D721Med (cell line): ENCODE measurements around the gene LAMTOR3.

ENCODE experiments used
- DNase-seq: peaks from one replicate; pipeline ENCODE4 v3.0.0; 2011; ENCODE audit warnings: low spot score; ENCODE audit not compliant: insufficient read length
- FAIRE-seq: peaks from 2 replicates; lab custom pipeline; 2011; peaks lifted over from hg19 to GRCh38; lab: Jason Lieb, UNC
- CTCF ChIP-seq: IDR thresholded peaks from 2 replicates; pipeline ENCODE4 v1.5.1; 2012; ENCODE audit warnings: mild to moderate bottlenecking, control low read depth; ENCODE audit not compliant: insufficient read depth; ENCODE audit errors: missing control alignments

The LAMTOR3 gene

GRCh38 chr4:99855678-99856077 is 38.5 kb downstream of the LAMTOR3 start:
- DNase-seq, result no peak
- TF ChIP-seq CTCF, result no peak
- FAIRE-seq, result no peak

- TF ChIP-seq CTCF, result no peak
- FAIRE-seq (no peak), DNase-seq (no peak)
Measured at GRCh38 chr4:99853999-99854398, 40.2 kb downstream of the LAMTOR3 start.

DNA sequence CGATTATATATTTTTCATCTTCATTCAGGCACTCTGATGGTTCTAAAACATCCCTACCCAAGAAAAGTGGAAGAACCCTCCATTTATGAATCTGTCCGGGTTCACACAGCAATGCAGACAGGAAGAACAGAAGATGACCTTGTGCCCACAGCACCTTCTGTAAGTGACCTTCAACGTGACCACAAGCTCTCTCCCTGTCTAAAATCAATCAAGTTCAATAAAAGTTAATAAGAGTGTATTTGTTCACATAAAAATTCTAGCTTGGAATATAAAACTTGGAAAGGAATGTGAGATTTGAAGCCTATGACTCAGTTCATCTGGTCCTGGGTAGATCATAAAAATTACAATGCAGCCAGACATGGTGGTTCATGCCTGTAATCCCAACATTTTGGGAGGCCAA is 41.0 kb downstream of the LAMTOR3 start:
- no peak for TF ChIP-seq CTCF
- no peak for DNase-seq
- no peak for FAIRE-seq

GRCh38 chr4:99852199-99852749 is 42.0 kb downstream of the LAMTOR3 start:
- no peak for DNase-seq
- no peak for TF ChIP-seq CTCF
- no peak for FAIRE-seq

DNA sequence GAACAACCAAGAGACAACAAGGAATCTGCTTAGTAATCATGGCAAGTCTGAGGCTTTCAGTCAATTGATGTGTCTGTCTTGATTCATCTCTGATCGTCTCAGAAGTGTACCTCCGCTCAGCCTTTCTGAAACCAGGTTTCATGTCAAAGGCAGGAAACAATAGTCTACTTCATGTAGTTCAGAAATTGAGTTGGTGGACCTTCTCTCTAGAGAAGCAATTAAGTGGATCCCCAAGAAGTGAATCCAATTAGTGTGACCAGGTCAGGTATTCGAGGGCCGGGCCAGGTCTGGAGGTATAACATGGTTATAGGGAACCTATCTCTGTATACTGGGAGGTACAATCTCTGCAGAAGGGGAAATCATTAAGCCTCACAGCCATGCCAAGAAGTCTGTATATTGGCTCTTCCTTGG is 45.6 kb downstream of the LAMTOR3 start:
- no peak for TF ChIP-seq CTCF
- DNase-seq (no peak), FAIRE-seq (no peak)

DNA sequence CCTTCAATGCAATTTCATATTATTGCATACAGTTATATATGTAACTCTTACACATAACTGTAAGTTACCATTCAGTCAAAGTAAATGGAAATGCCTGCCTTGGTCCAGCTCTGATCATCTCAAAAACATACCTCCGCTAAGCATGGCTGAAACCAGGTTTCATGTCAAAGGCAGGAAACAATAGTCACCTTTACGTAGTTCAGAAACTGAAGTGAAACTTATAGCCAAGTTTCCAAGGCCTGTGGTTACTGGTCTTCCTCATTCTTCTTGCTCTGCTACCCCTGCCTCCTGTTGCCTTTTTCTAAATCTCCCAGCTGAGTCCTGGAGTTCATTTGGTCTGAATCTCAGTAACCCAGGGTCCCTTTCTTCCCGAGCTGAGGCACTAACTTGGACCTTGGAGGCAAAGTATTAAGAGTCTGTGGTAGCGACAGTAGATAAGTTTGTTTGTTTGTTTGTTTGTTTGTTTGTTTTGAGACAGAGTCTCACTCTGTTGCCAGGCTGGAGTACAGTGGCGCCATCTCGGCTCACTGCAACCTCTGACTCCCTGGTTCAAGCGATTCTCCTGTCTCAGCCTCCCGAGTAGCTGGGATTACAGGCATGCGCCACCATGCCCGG is 46.8 kb downstream of the LAMTOR3 start:
- no peak for FAIRE-seq

More for the DNA sequence above, 46.8 kb downstream of the LAMTOR3 start:
- no peak for TF ChIP-seq CTCF
- DNase-seq, result no peak
